ENCODE measurements around the gene BMPR1A. TPM values are rescaled to one million over a fixed set of nuclear protein-coding genes. Genes with fewer than 3 reads are reported as not detected.

The BMPR1A gene
- total and polyA plus RNA-seq, 10 of the 15 experiments (the other 5 are each of a cell fraction or from before 2014, with no cell fraction given): 2.3 to 22.7 (median 13.1) TPM

- no peak overlapping the region for H2AFZ ChIP-seq (ENCODE audit: control insufficient read depth, low read depth, low read length)
- H3K27me3 ChIP-seq (replicated peaks in 1 of 2; ENCODE audit: control insufficient read depth in 2 of 2, insufficient read depth in 2 of 2, low read length in 1 of 2): no peaks in the 10 kb centered on the region
- H3K9me3 ChIP-seq (replicated peaks; ENCODE audit: control insufficient read depth, insufficient read depth, low read length): no peaks in the 10 kb centered on the region; the same call in 1 of the 3 replicates
- no TSS peak for BruUV-seq (replicated peaks)
- no peak overlapping the region for H3K27ac ChIP-seq (ENCODE audit: control insufficient read depth, insufficient read depth)
- ChIA-PET SMC1A (ENCODE audit: uncharacterized antibody, unreplicated experiment) (interaction anchor here (1.2 to 1.3 kb wide), 2 partner anchors 22 to 33 kb away, joined by 3 to 4 read pairs; no protein-coding TSS in a partner anchor), CTCF (interaction anchor here (0.6 kb wide), 1 partner anchor 115 kb away, joined by 3 read pairs; no protein-coding TSS in a partner anchor), POLR2A (no interaction called here), RAD21 (ENCODE audit: unreplicated experiment) (no interaction called here)
- no peaks in the 10 kb centered on the region for H4K20me1 ChIP-seq (ENCODE audit: control insufficient read depth, insufficient read depth)
- H3K36me3 ChIP-seq (ENCODE audit: control insufficient read depth in 2 of 2, insufficient read depth in 2 of 2, low read length in 1 of 2): peaks cover 2 to 5% of the 10 kb centered on the region in 2 experiments; a peak in 3 of 4 replicates
- WGBS (ENCODE audit: insufficient coverage, insufficient replicate concordance, low lambda C conversion rate, missing lambda C conversion rate): 98% methylated on average over 7 of the region's 7 CpGs
- DNase-seq (ENCODE audit: low read depth, low spot score) (no peak), ATAC-seq (no peak), FAIRE-seq (no peak)
- in situ Hi-C loops (cut with MboI): no loop called here
- no peaks in the 10 kb centered on the region for H3K79me2 ChIP-seq (ENCODE audit: control insufficient read depth, insufficient read depth, low read length)
- no peak overlapping the region for H3K9ac ChIP-seq (ENCODE audit: control insufficient read depth, insufficient read depth, low read length)
- no peak overlapping the region for H3K4me3 ChIP-seq
- intact Hi-C loops (cut with micrococcal nuclease; ENCODE audit: unreplicated experiment): no loop called here
- H3K4me2 ChIP-seq (ENCODE audit: control insufficient read depth, insufficient read depth): no peak overlapping the region
- H3K4me1 ChIP-seq (ENCODE audit: control insufficient read depth, insufficient read depth, low read length): no peaks in the 10 kb centered on the region
- no peak for TF ChIP-seq HSF1 (IDR thresholded peaks at IDR 0.05; ENCODE audit: low read depth, low read length)
- TF ChIP-seq ZBTB33 (IDR thresholded peaks at IDR 0.05): no peak
- no peak for TF ChIP-seq EED (IDR thresholded peaks at IDR 0.05; ENCODE audit: low read depth)
These were observed 99.7 kb downstream of the BMPR1A start for GRCh38 chr10:86856156-86856555.

Data from GM12878 (cell line).